GDM1 (cell line): ENCODE measurements around the gene ACP5.
"Not testable (repeated sequence)": the region's sequence is repeated elsewhere in the genome, so short reads cannot be mapped to it uniquely, and the experiment has no call there.

Experiments used
- DNase-seq: peaks from one replicate; lab custom pipeline; 2025; lab: John Stamatoyannopoulos, UW

ACP5 gene

GRCh38 chr19:11578258-11579142 is 1.1 kb upstream of the ACP5 start:
- no peak for DNase-seq

GRCh38 chr19:11576227-11576626 is 1.2 kb downstream of the ACP5 start:
- no peak for DNase-seq

- DNase-seq = no peak
Observed at GRCh38 chr19:11574689-11575088, 2.8 kb downstream of the ACP5 start.

GRCh38 chr19:11573763-11574162 is 3.7 kb downstream of the ACP5 start:
- not testable (repeated sequence) for DNase-seq

GRCh38 chr19:11573354-11573753 is 4.1 kb downstream of the ACP5 start:
- DNase-seq = not testable (repeated sequence)

GRCh38 chr19:11570039-11570462 is 7.4 kb downstream of the ACP5 start:
- no peak for DNase-seq

- DNase-seq = no peak
Observed at GRCh38 chr19:11566164-11566563, 11.3 kb downstream of the ACP5 start.

GRCh38 chr19:11565649-11565980 is 11.8 kb downstream of the ACP5 start:
- DNase-seq = not testable (repeated sequence)

- not testable (repeated sequence) for DNase-seq
Observed at GRCh38 chr19:11564082-11564807, 13.2 kb downstream of the ACP5 start.

- DNase-seq = no peak
Observed at GRCh38 chr19:11563532-11563931, 13.9 kb downstream of the ACP5 start.

- DNase-seq = peak; percentile 62
Observed at GRCh38 chr19:11560404-11561051, 16.9 kb downstream of the ACP5 start.

- DNase-seq = peak; percentile 96
Observed at GRCh38 chr19:11558881-11559828, 18.3 kb downstream of the ACP5 start, which contains the start of gene ELOF1. TSS of gene ELOF1 (minus strand) at chr19:11559230. CDS start at chr19:11554347, 4,883 bp downstream.

GRCh38 chr19:11556634-11557420 is 20.6 kb downstream of the ACP5 start:
- no peak for DNase-seq

- DNase-seq = no peak
Observed at GRCh38 chr19:11555246-11555645, 22.2 kb downstream of the ACP5 start.

GRCh38 chr19:11554160-11554559 is 23.3 kb downstream of the ACP5 start:
- DNase-seq = no peak

- DNase-seq = no peak
Observed at GRCh38 chr19:11552666-11553372, 24.6 kb downstream of the ACP5 start.

- DNase-seq = no peak
Observed at GRCh38 chr19:11551603-11552235, 25.7 kb downstream of the ACP5 start.

GRCh38 chr19:11550265-11550664 is 27.2 kb downstream of the ACP5 start:
- no peak for DNase-seq

- DNase-seq = no peak
Observed at GRCh38 chr19:11549386-11549953, 28.0 kb downstream of the ACP5 start.
